Inflammatory macrophage treated with lipopolysaccharide for 1 hour (primary cell): ENCODE data around the gene ABCD3.

Source experiments
- DNase-seq, 2 donors: peaks; one replicate each; pipeline ENCODE4 v3.0.0-alpha.2; 2020 to 2022

The ABCD3 gene

GRCh38 chr1:94528826-94529225 is 110.6 kb downstream of the ABCD3 start:
- DNase-seq = no peak

- DNase-seq = no peak
Measured at GRCh38 chr1:94529416-94529815, 111.2 kb downstream of the ABCD3 start.

GRCh38 chr1:94530373-94530878 is 112.2 kb downstream of the ABCD3 start:
- no peak for DNase-seq

- DNase-seq = no peak
Measured at GRCh38 chr1:94531664-94532063, 113.5 kb downstream of the ABCD3 start.

GRCh38 chr1:94532077-94532476 is 113.9 kb downstream of the ABCD3 start:
- no peak for DNase-seq

- no peak for DNase-seq
Measured at GRCh38 chr1:94535095-94535494, 116.9 kb downstream of the ABCD3 start.

GRCh38 chr1:94535879-94536278 is 117.7 kb downstream of the ABCD3 start:
- DNase-seq = no peak

GRCh38 chr1:94537254-94537653 is 119.1 kb downstream of the ABCD3 start:
- no peak for DNase-seq

- DNase-seq = no peak
Measured at GRCh38 chr1:94538243-94538827, 120.1 kb downstream of the ABCD3 start.

GRCh38 chr1:94539496-94539895 is 121.3 kb downstream of the ABCD3 start:
- no peak for DNase-seq

- peak in 1 of 2 donors; percentile 24 for DNase-seq
Measured at GRCh38 chr1:94540440-94541245, 122.5 kb downstream of the ABCD3 start.

GRCh38 chr1:94541246-94542087 is 123.3 kb downstream of the ABCD3 start, which contains the start of gene F3:
F3 (minus strand) TSS chr1:94541759; CDS start chr1:94541636, 123 bp downstream.
- peak; percentile 92 to 97 for DNase-seq

- DNase-seq = peak; percentile 45 to 59
Measured at GRCh38 chr1:94542088-94542870, 124.1 kb downstream of the ABCD3 start.

GRCh38 chr1:94543001-94543400 is 124.8 kb downstream of the ABCD3 start:
- peak; percentile 37 to 64 for DNase-seq

- no peak for DNase-seq
Measured at GRCh38 chr1:94543893-94544635, 125.9 kb downstream of the ABCD3 start.

GRCh38 chr1:94544706-94545490 is 126.7 kb downstream of the ABCD3 start:
- no peak for DNase-seq

- no peak for DNase-seq
Measured at GRCh38 chr1:94549706-94550105, 131.5 kb downstream of the ABCD3 start.

- DNase-seq = no peak
Measured at GRCh38 chr1:94550396-94550795, 132.2 kb downstream of the ABCD3 start.

GRCh38 chr1:94550800-94551241 is 132.6 kb downstream of the ABCD3 start:
- no peak for DNase-seq

- DNase-seq = no peak
Measured at GRCh38 chr1:94551449-94551848, 133.3 kb downstream of the ABCD3 start.
